ENCODE measurements around the gene MCOLN1. TPM values are rescaled to one million over a fixed set of nuclear protein-coding genes. Genes with fewer than 3 reads are reported as not detected.

MCOLN1 gene
- 3.3 and 3.9 TPM in 2 replicates for total RNA-seq (2014; rRNA removed; shearing (Covaris generic))
- 10.2 and 20.3 TPM in 2 replicates for polyA plus RNA-seq (2014; cell fraction: nucleus; rRNA removed)

DNA sequence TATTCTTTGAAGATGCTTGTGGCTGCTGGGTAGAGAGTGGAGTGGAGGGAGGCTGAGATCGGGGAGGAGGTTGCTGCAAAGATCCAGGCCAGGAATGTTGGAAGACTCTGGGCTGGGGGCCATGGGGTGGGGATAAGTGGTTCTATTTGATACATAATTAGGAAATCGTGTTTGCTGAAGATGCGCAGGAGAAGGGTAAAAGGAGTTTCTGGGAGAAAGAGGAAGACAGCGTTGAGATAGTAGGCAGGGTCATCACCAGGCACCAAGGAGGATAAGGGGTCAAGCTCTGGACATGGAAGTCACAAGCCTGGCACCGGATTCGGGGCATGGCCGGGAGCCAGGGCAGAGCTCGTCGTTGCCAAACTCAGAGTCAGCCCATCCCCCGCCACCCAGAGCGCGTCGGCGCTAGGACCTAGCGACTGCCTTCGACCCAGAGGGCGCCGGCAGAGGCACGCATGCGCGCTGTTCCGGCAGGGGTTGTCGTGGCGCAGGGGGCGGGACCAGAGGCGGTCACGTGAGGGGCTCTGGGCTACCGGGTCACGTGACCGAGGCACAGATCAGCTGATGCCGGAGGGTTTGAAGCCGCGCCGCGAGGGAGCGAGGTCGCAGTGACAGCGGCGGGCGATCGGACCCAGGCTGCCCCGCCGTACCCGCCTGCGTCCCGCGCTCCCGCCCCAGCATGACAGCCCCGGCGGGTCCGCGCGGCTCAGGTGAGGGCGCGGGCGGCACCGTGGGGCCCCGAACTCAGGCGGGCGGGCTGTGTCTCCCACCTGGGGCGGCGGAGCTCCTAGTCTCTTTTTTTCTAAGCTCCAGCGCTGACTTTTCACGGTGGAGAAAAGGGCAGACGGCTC, at the start of gene MCOLN1:
MCOLN1 (plus strand) TSS at position 553 of the 851 bp plus-strand sequence; CDS start at position 680, 127 bp downstream.
- peak; percentile 92 for DNase-seq (ENCODE audit: extremely low read depth, low read depth)

DNA sequence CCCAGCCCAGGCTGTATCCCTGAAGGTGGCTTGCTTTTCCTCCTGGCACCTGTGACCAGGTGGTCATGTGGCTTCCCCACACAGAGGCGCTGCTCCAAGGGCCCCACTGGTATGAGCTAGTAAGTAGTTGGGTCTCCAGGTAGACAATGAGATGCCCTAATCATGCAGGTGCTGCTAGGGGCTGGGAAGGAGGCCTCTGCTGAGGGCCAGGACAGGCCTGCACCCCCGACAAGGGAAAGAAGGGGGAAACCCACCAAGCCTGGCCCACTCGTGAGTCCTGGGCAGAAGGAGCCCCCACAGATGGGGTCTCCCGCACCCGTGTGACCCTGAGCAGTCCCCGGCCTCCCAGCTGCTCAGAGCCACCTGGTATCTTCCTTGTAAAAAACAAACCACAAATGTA, 46.8 kb upstream of the MCOLN1 start:
- DNase-seq (ENCODE audit: extremely low read depth, low read depth), result no peak

DNA sequence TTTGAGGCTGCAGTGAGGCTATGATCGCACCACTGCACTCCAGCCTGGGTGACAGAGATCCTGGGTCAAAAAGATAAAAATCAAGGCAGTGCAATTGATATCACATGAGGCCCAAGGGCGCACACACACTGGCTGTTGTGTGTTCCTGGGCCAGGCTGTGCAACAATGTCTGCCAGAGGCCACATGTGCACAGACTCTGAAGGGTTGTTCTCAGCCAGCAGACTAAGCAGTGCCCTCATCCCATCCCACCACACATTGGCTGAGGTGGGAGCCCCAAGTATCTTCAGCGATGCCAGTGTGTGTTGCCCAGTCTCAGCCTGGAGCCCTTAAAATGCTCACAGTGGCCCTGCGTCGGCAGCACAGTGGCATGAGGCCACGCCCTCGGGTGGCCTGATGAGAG, 46.2 kb upstream of the MCOLN1 start:
- no peak for DNase-seq (ENCODE audit: extremely low read depth, low read depth)

DNA sequence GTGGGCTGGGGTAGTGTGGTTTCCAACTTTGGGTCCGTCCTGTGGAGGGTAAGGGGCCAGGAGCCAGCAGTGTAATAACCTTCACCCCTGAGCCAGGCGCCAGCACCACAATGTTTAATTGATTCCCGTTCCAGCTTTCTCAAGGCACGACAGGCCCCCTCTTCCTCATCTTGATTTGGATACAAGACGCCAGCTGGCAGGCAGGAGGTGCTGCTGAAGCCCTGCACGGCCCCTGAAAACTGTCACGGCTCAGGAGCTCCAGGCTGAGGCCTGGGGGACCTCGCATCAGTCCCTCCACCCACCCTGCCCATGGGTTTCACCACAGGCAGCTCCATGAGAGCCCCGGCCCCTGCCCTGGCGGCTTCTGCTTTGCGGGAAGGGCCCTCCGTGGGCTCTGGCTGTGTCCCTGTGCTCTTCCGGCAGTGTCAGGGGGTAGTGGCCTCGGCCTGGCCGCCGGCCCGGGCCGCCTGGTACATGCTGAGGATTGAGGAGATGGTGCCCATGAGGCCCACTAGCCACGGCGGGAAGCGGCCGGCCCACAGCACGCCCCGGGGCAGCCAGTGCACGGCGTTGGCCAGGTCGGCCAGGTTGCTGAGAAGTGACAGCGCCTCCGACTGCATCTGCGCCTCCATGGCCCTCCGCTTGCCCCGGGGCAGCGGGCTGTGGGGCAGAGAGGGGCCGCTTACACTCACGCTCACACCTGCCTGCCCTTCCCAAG, 45.5 kb upstream of the MCOLN1 start:
- DNase-seq (ENCODE audit: extremely low read depth, low read depth), result no peak

DNA sequence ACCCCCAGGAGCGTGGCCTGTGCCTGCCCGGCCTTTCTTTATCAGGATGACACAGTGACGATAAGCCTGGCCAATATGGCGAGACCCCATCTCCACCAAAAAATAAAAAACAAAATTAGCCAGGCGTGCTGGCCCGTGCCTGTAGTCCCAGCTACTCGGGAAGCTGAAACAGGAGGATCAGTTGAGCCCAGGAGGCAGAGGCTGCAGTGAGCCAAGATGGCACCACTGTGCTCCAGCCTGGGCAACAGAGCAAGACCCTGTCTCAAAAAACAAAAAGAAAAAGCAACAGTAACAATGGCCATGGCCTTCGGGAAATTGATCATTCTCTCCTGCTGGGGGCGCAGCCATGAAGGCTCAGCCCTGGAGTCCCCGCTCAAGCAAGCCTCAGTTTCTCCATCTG, 44.7 kb upstream of the MCOLN1 start:
- no peak for DNase-seq (ENCODE audit: extremely low read depth, low read depth)

DNA sequence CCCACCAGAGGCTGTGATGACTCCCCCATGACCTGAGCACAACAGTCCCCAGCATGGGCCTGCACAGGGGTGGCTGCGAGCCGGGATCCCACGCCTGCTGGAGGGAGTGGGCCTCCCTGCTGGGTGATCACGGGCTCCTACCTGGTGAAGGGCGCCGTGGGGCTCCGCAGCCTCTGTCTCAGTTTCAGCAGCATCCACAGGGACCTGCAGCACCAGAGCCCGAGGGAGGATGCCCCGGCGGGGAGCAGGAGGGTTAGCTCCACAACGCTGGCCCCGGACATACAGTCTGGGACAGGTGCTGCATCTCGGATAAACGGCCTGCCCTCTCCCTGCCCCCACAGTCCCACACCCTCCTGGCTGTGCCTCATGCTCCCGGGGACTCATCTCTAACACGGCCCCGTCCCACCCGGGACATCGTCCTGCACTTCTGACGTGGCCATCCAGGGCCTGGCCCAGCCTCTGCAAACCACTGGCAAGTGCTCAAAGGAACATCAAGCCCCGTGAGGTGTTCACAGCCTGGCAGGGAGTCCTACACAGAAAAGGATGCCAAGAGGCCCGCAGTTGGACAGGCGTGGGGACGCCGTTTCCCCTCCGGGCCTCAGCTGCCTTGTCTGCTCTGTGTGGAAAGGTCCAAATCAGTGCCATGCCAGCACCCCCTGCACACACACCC, 44.1 kb upstream of the MCOLN1 start:
- no peak for DNase-seq (ENCODE audit: extremely low read depth, low read depth)

DNA sequence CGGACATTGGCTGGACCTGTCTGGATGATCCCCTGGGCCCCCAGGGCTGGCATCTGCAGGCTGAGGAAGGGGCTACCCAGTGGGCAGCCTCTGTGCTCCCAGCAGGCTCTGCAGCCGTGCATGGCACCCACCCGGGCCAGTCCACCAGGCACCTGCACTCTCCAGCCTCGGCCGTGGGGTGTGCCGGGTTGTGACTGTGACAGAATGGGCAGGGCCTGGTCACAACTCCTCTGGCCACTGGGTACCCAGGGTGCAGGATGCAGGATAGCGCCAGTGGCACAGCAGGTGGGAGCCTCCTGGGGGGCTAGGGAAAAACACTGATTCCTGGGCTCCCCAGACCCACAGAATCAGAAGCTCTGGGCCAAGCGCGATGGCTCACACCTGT, 43.6 kb upstream of the MCOLN1 start:
- no peak for DNase-seq (ENCODE audit: extremely low read depth, low read depth)

DNA sequence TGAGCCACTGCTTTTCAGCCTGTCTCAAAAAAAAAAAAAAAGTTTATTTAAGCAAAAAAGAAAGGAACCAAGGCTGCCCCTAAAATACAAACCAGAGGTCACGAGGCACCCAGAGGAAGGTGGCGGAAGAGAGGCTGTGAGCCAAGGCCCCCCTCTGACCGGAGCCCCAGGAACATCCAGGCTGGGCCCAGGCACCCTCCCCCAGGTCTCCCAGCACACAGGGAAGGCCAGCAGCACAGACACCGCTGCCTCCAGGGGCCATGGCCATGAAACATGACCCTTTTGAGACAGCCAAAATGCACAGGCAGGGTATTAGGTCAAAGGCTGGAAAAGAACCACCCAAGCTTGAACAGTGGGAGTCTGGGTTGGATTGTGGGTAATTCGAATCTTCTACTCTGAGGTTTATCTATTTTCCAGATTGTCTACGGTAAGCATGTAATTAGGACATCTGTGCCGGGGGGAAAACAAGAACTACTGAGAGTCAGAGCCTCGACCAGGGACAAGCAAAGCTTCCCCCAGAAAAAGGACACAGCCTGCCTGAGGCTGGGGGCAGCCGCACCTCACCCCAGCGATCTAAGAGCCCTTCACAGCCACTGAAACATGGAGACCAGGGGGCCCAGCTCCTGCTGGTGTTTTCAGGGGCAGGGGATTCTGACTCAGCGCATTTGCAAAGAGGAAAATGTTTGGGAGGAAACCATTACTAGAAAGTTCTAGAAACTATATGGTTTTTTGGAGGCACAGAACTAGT, 42.0 kb upstream of the MCOLN1 start:
- DNase-seq (ENCODE audit: extremely low read depth, low read depth), result no peak

DNA sequence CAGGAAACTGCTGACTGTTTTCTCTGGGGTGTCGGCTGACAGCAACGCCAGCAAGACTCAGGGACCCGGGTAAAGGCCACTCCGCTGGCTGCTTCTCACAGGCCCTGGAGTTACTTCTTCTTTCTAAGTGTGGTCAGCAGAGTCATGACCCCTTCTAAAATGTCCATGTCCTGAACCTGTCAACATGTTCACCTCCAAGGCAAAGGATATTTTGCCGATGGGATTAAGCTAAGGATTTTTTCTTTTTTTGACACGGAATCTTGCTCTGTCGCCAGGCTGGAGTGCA, 41.5 kb upstream of the MCOLN1 start:
- no peak for DNase-seq (ENCODE audit: extremely low read depth, low read depth)

DNA sequence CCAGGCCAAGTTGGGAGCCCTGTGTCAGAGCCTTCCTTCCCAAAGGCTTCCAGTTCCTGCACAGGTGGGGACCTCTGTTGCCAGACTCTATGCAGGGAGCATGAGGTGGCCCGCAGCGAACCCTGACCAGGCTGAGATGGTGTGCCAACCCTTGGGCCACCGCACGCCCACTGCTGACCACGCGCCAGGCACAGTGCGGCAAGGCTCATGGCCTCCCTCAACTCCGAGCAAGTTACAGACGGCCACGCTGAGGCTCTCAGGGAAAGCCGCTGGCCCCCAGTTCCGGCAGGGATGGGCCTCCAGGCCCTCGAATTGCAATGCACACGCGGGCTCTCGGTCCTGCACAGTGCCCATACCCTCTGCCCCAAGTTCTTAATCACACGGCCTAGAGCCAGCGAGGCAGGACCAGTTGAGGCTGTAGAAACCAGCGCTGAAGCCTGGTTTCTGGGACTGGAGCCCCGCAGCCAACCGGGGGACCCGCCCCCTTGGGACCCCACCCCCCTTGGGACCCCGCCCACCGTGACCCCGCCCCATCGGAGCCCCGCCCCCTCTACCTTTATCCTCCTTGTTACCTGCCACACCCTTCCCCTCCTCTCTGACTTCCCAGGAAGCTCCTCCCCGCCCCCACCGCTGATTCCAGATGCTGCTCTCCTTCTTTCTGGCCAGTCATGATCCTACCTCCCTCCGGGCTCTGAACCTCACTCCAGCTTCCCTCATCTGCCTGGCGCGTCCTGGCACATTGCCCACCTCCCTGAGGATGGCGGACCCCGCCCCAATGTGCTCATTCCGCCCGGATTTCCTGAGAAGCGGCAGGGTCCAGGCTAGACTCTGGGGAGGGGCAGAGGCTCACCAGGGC, 39.6 kb upstream of the MCOLN1 start:
- no peak for DNase-seq (ENCODE audit: extremely low read depth, low read depth)

DNA sequence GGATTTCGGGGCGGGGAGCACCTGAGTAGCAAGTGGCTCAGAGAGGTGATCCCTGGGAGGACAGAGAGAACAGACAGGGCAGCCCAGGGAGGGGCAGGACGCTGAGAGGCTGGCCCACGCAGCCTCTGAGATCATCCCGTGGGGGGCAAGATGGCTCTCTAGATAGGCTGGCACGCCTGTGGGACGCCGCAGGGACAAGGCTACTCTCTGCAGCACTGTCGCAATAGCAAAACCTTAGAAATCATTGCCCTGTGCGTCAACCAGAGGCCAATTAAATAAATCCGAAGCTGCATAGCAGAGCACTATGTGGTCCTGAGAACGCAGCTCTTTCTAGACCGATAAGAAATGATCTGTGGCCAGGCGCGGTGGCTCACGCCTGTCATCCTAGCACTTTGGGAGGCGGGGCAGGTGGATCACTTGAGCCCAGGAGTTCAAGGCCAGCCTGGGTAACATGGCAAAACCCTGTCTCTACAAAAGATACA, 38.7 kb upstream of the MCOLN1 start:
- no peak for DNase-seq (ENCODE audit: extremely low read depth, low read depth)

DNA sequence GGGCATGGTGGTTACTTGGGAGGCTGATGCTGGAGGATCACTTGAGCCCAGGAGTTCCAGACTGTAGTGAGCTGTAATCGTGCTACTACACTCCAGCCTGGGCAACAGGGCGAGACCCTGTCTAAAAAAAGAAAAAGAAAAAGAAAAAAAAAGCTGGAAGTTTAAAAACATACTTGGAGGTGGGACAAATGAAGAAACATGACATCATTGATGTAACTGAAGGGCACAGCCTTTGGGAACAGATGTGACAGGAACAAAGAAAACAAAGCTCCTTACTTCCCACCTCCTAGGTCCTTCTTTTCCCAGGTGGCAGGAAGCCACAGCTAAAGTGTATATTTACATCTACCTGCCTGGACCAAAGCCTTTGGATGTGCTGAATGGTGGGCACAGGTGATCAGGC, 35.5 kb upstream of the MCOLN1 start:
- no peak for DNase-seq (ENCODE audit: extremely low read depth, low read depth)

DNA sequence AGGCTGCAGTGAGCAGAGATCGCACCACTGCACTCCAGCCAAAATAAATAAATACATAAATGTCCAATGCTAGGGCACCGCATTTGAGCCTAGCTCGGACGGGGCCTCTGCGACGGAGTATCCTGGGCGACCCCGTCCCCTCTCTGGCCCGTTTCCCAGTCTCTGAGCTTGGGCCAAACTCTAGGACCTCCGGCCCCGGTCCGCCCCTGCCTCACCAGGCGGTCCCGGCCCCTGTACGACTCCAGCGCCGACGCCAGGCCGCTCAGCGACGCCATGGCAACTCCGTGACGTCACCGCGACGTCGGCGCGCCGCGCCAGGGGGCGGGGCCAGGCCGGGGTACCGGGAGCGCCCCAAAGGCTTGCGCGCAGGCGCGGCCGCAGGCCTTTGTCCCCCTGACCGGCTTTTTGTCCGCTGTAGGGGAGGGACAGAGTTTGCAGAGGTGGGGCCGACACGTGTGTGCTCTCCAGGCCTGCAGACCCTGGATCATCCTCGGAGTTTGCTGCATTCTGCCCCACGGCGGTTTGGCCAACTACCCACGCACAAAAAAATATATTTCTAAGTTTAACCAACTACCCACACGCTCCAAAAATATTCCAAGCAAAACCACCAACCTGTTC, 33.6 kb upstream of the MCOLN1 start, which contains the start of gene PEX11G:
PEX11G (minus strand) TSS at position 300 of the 618 bp plus-strand sequence; CDS start at position 275, 25 bp downstream.
- DNase-seq (ENCODE audit: extremely low read depth, low read depth), result peak; percentile 74

DNA sequence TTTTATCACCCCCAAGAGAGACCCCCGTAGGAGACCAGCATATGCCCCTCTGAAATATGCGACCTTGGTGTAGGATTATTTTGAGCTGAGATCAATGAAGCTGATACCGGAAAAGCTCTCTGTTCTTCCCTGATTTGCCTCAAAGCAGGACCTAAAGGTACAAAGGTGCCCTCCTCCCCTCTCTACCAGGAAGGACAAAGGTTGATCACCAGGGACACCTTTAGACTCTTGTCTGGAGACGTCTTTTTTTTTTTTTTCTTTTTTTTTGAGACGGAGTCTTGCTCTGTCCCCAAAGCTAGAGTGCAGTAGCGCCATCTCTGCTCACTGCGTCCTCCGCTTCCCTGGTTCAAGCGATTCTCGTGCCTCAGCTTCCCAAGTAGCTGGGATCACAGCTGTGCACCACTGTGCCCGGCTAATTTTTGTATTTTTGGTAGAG, 32.8 kb upstream of the MCOLN1 start:
- DNase-seq (ENCODE audit: extremely low read depth, low read depth), result no peak

DNA sequence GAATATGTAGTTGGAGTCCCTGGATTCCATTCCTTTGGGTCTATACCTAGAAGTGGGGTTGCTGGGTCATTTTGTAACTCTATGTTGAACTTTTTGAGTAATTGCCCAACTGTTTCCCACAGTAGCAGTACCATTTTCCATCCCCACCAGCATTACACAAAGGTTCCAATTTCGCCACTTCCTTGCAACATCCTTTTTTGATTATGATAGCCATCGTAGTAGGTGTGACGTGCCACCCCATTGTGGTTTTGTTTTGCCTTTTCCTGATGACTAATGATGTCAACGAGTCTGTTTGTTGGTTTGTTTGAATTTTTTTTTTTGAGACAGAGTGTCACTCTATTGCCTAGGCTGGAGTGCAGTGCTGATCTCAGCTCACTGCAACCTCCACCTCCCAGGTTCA, 30.3 kb upstream of the MCOLN1 start:
- DNase-seq (ENCODE audit: extremely low read depth, low read depth), result peak; percentile 91

DNA sequence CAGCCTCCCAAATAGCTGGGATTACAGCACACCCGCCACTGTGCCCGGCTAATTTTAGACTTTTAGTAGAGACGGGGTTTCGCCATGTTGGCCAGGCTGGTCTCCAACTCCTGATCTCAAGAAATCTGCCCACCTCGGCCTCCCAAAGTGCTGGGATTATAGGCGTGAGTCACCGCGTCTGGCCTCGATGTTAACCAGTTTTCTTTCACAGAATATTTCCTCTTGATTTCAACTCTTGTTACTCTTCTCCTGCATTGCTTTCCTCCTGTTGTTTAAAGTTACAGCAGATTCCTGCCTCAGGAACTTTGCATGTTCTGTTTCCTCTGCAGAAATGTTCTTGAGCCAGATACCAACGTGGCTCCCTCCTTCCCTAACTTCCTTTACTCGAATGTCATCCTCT, 29.9 kb upstream of the MCOLN1 start:
- DNase-seq (ENCODE audit: extremely low read depth, low read depth), result peak; percentile 24

DNA sequence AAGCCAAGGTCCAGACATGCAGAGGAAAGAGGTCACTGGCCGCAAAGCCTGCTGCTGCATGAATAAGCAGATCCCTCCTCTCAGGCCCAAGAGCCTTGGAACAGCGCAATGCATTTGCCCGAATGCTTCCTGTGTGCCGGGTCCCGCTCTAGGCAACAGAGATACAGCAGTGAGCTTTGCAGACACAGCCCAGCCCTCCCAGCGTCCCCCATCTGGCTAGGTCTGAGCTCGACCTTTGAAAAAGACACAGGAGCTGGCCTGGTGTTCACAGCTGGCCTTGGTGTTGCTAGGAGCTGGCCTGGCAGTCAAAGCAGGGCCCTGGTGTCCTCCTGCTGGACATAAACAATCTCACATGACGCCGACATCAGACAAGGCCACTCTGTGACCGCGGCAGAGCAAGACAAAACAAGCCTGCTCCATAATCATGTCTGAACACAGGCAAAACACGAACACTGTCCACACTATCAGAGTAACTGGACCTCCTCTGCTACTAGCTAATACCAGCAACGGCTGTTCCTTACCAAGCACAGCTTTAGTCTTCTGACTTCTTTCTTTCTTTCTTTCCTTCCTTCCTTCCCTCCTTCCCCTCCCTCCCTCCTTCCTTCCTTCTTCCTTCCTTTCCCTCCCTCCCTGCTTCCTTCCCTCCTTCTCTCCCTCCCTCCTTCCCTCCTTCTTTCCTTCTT, 27.9 kb upstream of the MCOLN1 start:
- DNase-seq (ENCODE audit: extremely low read depth, low read depth), result no peak

DNA sequence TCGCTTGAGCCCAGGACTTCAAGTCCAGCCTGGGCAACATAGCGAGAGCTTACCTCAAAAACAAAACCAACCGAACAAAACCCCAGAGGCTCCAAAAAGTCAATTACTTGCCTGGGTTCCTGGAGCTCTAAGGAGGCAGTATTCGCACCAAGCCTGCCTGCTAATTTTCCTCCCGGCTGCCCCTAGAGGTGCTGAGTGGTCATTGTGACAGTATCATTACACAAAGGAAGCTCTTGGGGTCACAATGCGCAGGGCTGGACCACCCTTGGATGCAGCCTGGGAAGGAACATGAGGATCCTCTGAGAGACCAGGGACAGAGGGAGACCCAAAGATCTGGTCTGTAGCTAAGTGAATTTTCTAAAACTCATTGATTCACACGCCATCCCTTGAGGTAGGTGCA, 25.1 kb upstream of the MCOLN1 start:
- no peak for DNase-seq (ENCODE audit: extremely low read depth, low read depth)

Data from NCI-H460 (cell line).